Cardiac muscle cell (in vitro differentiated cells and primary cell): ENCODE data around the gene NOTCH4. TPM values are rescaled to one million over a fixed set of nuclear protein-coding genes. Genes with fewer than 3 reads are reported as not detected.

Experiments used
- DNase-seq, 2 donors: peaks; one replicate each; pipeline versions ENCODE4 v3.0.0 to v3.0.0-alpha.2; 2010 to 2017; ENCODE audit warnings: low read depth in 1 of 2, low spot score in 1 of 2
- H3K27ac ChIP-seq: fragments of 200-600 bp; sonication (generic); 2 replicates; pipeline ENCODE4 v1.5.1; 2016
- H3K27me3 ChIP-seq: fragments of 200-600 bp; sonication (generic); 2 replicates; pipeline ENCODE4 v1.6.0; 2016; ENCODE audit warnings: control low read depth
- H3K36me3 ChIP-seq: fragments of 200-600 bp; sonication (generic); 2 replicates; pipeline ENCODE4 v1.5.1; 2016; ENCODE audit warnings: control low read depth
- H3K4me1 ChIP-seq: fragments of 200-600 bp; sonication (generic); 2 replicates; pipeline ENCODE4 v1.8.1; 2017; ENCODE audit warnings: low read depth, mild to moderate bottlenecking, mixed run types
- H3K4me3 ChIP-seq: fragments of 200-600 bp; sonication (generic); 2 replicates; pipeline ENCODE4 v1.5.1; 2016; ENCODE audit warnings: mild to moderate bottlenecking
- H3K9me3 ChIP-seq: fragments of 200-600 bp; sonication (generic); 2 replicates; pipeline ENCODE4 v1.5.1; 2017; ENCODE audit warnings: low read depth, mild to moderate bottlenecking, control low read depth
- polyA plus RNA-seq: library from polyadenylated mRNA; unstranded; fragments of >200 nt; fragmentation: Nextera tagmentation; extraction: Ambion mirVana; gene quantifications from 2 replicates; pipeline ENCODE4 v1.2.1, GENCODE V29; 2016
- total RNA-seq: library from RNA; depleted of rRNA; stranded (reverse); fragments of >200 nt; gene quantifications from 2 replicates; pipeline ENCODE4 v1.2.3, GENCODE V29; 2016
- TF ChIP-seq, protein P1 (sequence below): IDR thresholded peaks from 2 replicates; pipeline ENCODE4 v1.5.1; 2012; ENCODE audit warnings: low read depth, mild to moderate bottlenecking, low read length

The NOTCH4 gene
- total and polyA plus RNA-seq, 2 experiments from 2014 or later = 3.2 to 5.0 TPM

DNA sequence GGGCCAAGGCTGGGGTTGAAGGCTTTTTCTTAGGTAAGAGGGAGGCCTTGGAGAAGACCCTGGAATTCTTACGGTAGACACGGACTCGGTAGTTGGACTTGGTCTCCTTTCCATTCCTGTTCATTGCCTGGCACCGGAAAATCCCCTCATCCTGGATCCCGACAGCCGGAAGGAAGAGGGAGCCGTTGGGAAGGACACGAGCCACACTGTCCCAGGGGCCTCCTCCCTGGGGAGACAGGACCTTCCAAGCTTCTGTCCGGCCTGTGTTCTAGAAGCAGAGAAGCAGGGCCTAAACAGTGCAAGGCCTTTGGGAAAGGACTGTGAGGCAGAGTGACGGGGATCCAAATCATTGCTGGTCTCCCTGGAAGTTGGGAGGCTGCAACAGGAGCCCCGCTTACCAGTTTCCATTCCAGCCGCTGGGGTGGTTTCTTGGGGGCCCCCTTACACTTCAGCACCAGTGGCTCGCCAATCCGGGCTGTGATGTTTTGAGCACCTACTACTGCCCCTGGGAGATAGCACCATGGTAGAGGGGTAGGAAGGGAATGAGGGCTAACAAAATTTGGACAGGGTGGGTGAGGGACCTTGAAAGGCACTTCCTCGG, 40.3 kb downstream of the NOTCH4 start:
- DNase-seq = no peak
- H3K9me3 ChIP-seq = no peaks in the 10 kb centered on the region
- no peaks in the 10 kb centered on the region for H3K27me3 ChIP-seq
- H3K4me3 ChIP-seq = no peak overlapping the region
- peaks cover 9% of the 10 kb centered on the region for H3K4me1 ChIP-seq
- peak overlapping the region; percentile 71 for H3K27ac ChIP-seq
- H3K36me3 ChIP-seq = peaks cover 15% of the 10 kb centered on the region
- TF ChIP-seq, protein P1, sequence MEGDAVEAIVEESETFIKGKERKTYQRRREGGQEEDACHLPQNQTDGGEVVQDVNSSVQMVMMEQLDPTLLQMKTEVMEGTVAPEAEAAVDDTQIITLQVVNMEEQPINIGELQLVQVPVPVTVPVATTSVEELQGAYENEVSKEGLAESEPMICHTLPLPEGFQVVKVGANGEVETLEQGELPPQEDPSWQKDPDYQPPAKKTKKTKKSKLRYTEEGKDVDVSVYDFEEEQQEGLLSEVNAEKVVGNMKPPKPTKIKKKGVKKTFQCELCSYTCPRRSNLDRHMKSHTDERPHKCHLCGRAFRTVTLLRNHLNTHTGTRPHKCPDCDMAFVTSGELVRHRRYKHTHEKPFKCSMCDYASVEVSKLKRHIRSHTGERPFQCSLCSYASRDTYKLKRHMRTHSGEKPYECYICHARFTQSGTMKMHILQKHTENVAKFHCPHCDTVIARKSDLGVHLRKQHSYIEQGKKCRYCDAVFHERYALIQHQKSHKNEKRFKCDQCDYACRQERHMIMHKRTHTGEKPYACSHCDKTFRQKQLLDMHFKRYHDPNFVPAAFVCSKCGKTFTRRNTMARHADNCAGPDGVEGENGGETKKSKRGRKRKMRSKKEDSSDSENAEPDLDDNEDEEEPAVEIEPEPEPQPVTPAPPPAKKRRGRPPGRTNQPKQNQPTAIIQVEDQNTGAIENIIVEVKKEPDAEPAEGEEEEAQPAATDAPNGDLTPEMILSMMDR = no peak

DNA sequence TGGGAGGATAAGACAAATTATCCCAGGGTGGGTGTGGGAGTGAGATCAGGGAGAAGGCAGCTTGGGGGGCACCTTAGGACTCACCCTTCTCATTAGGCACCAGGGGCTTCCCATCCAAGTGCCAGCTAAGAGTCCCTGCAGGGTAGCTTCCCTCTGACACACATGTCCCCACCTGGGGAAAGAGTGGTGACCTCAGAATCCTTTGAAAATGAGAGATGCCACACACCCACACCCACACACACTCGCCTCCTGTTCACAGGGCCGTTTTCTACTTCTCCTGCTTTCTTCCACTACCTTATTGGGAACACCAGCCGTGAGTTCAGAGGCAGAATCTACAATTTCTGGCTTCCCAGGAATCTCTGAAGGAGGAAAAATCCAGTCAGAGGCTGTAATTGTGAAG, 40.8 kb downstream of the NOTCH4 start:
- peaks cover 15% of the 10 kb centered on the region for H3K36me3 ChIP-seq

DNA sequence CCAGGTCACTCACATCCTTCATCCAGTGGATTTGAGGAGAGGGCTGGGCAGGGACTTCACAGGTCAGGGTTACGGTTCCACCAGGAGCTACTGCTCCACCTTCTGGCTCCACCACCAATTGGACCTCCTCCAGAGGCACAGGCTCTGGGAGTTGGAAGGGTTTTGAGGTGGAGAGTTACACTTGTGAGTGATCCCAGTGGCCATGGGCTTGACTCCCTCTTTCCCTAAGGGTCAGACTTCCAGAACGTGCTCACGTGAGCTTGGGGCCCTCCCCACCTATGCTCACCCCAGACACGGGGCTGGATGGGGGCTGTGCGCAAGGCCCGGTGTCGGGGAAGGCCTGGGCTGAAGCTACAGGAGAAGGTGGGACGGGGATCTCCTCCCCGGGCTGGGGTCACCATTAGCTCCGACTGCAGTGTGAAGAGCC, 41.3 kb downstream of the NOTCH4 start:
- H3K36me3 ChIP-seq = peaks cover 13% of the 10 kb centered on the region
- no peaks in the 10 kb centered on the region for H3K9me3 ChIP-seq
- no peak for DNase-seq
- peaks cover 6% of the 10 kb centered on the region for H3K4me1 ChIP-seq
- H3K4me3 ChIP-seq = no peak overlapping the region
- peak overlapping the region; percentile 71 for H3K27ac ChIP-seq
- TF ChIP-seq, protein P1 = no peak
- H3K27me3 ChIP-seq = no peaks in the 10 kb centered on the region

More for the DNA sequence above, 40.8 kb downstream of the NOTCH4 start:
- Histone ChIP-seq H3K9me3 (no peaks in the 10 kb centered on the region), H3K4me3 (no peak overlapping the region), H3K27me3 (no peaks in the 10 kb centered on the region), H3K4me1 (peaks cover 6% of the 10 kb centered on the region), H3K27ac (peak overlapping the region; percentile 71)
- no peak for DNase-seq
- TF ChIP-seq, protein P1 = no peak

DNA sequence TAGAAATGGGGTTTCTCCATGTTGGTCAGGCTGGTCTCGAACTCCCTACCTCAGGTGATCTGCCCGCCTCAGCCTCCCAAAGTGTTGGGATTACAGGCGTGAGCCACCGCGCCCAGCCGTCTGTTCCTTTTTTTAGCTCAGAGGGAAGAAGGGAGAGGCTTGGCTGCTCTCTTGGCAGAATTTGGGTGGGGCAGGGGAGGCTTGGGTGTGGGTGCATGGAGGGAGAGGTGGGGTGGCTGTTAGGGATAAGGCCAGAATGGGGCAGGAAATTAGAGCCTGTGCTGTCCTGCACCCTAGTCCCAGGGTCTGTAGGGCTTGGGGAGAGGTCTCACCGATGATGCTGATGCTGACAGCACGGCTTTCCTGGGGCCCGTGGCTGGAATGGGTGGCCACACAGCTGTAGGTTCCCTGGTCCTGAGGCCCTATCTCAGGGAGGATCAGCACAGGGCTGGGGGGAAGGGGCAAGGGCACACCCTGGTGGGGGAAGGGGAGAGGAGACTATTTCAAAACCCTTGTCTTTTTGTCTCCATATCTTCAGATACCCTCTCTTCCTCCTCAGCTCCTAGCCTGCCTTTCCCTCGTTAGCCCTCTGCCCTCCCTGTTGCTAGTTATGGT, 41.8 kb downstream of the NOTCH4 start:
- no peaks in the 10 kb centered on the region for H3K27me3 ChIP-seq
- peak overlapping the region; percentile 71 for H3K27ac ChIP-seq
- H3K4me3 ChIP-seq = no peak overlapping the region
- H3K36me3 ChIP-seq = peaks cover 8% of the 10 kb centered on the region
- no peak for DNase-seq
- no peaks in the 10 kb centered on the region for H3K9me3 ChIP-seq
- H3K4me1 ChIP-seq = peaks cover 6% of the 10 kb centered on the region
- TF ChIP-seq, protein P1 = no peak

DNA sequence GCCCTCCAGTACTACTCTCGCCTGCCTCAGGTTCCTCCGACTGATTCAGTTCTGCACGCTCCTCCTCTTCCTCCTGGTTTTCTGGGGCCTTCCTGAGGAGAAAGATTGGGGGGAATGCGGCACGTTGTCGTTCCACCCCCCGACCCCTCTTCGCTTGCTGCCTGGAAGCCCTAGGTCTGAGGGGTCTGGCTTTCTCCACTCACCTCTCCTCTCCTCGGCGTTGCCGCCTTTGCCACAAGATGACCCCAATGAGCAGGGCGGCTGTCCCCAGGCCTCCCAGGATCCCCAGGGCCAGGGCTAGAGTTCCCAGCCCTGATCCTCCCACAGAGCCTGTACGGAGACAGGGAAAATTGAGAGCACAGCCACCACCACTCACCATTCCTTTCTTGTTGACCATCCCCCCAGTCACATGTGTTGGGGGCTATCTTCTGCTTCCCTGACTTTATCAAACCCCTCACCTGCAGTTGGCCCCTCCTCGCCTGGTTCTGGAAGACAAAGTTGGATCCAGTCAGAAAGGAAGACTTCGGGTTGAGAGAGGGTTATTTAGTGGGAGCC, 42.6 kb downstream of the NOTCH4 start:
- no peak for DNase-seq
- Histone ChIP-seq H3K27ac (no peak overlapping the region), H3K36me3 (no peaks in the 10 kb centered on the region), H3K9me3 (no peaks in the 10 kb centered on the region), H3K4me1 (peaks cover 14% of the 10 kb centered on the region), H3K4me3 (no peak overlapping the region), H3K27me3 (no peaks in the 10 kb centered on the region)
- TF ChIP-seq, protein P1 = no peak
